ENCODE results near the gene P2RY14. TPM values are rescaled to one million over a fixed set of nuclear protein-coding genes. Genes with fewer than 3 reads are reported as not detected.

P2RY14 gene
- total RNA-seq, result 1 to 10 TPM; 1.8 to 9.5 (median 2.5) TPM

GRCh38 chr3:151278230-151278629 lies at the start of gene P2RY14:
TSS of gene P2RY14 (minus strand) at chr3:151278542. CDS start at chr3:151214316, 64,226 bp downstream.
- whole genome bisulfite sequencing, 2 donors, result 55 to 62% methylated on average over 4 of the region's 4 CpGs
- no peak within 1 kb of the TSS for H3K27ac ChIP-seq
- intact Hi-C loops (cut with DNase I), result no loop called here
- DNase-seq, result no peak
- TF ChIP-seq, protein P1, sequence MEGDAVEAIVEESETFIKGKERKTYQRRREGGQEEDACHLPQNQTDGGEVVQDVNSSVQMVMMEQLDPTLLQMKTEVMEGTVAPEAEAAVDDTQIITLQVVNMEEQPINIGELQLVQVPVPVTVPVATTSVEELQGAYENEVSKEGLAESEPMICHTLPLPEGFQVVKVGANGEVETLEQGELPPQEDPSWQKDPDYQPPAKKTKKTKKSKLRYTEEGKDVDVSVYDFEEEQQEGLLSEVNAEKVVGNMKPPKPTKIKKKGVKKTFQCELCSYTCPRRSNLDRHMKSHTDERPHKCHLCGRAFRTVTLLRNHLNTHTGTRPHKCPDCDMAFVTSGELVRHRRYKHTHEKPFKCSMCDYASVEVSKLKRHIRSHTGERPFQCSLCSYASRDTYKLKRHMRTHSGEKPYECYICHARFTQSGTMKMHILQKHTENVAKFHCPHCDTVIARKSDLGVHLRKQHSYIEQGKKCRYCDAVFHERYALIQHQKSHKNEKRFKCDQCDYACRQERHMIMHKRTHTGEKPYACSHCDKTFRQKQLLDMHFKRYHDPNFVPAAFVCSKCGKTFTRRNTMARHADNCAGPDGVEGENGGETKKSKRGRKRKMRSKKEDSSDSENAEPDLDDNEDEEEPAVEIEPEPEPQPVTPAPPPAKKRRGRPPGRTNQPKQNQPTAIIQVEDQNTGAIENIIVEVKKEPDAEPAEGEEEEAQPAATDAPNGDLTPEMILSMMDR (IDR thresholded peaks at IDR 0.05), result no peak
- TF ChIP-seq POLR2A (IDR thresholded peaks at IDR 0.05), result no peak
- H3K36me3 ChIP-seq, result no peaks in the 10 kb centered on the region
- H3K27me3 ChIP-seq, result no peaks in the 10 kb centered on the region
- H3K9me3 ChIP-seq, result no peaks in the 10 kb centered on the region
- H3K4me1 ChIP-seq, result no peaks in the 10 kb centered on the region
- no peak within 1 kb of the TSS for H3K4me3 ChIP-seq (replicated peaks in 1 of 3)

- Histone ChIP-seq H3K27ac (no peak overlapping the region), H3K36me3 (no peaks in the 10 kb centered on the region), H3K4me3 (replicated peaks in 1 of 3) (no peak overlapping the region), H3K27me3 (no peaks in the 10 kb centered on the region), H3K9me3 (no peaks in the 10 kb centered on the region), H3K4me1 (no peaks in the 10 kb centered on the region)
- intact Hi-C loops (cut with DNase I), result no loop called here
- DNase-seq, result no peak
- 15 to 22% methylated on average over 3 of the region's 3 CpGs for WGBS, 2 donors
- TF ChIP-seq, protein P1 (IDR thresholded peaks at IDR 0.05), result peak in 4 of 6 experiments; percentile 31 to 63 (median 60)
- TF ChIP-seq POLR2A (IDR thresholded peaks at IDR 0.05), result no peak
These were observed 49.3 kb upstream of the P2RY14 start for GRCh38 chr3:151327571-151328198.

GRCh38 chr3:151322511-151322910 lies 44.2 kb upstream of the P2RY14 start:
- H3K27ac ChIP-seq, result no peak overlapping the region
- H3K9me3 ChIP-seq, result no peaks in the 10 kb centered on the region
- H3K36me3 ChIP-seq, result no peaks in the 10 kb centered on the region
- no peak for DNase-seq
- intact Hi-C loops (cut with DNase I), result no loop called here
- WGBS, 2 donors, result 92 to 94% methylated on average over 1 of the region's 1 CpG
- TF ChIP-seq, protein P1 (IDR thresholded peaks at IDR 0.05), result no peak
- TF ChIP-seq POLR2A (IDR thresholded peaks at IDR 0.05), result no peak
- H3K4me1 ChIP-seq, result no peaks in the 10 kb centered on the region
- H3K27me3 ChIP-seq, result no peaks in the 10 kb centered on the region
- H3K4me3 ChIP-seq (replicated peaks in 1 of 3), result no peak overlapping the region

- no peak for TF ChIP-seq POLR2A (IDR thresholded peaks at IDR 0.05)
- TF ChIP-seq, protein P1 (IDR thresholded peaks at IDR 0.05), result no peak
- Histone ChIP-seq H3K4me3 (replicated peaks in 1 of 3) (no peak overlapping the region), H3K36me3 (no peaks in the 10 kb centered on the region), H3K27me3 (no peaks in the 10 kb centered on the region), H3K9me3 (no peaks in the 10 kb centered on the region), H3K27ac (no peak overlapping the region), H3K4me1 (no peaks in the 10 kb centered on the region)
- DNase-seq, result no peak
- intact Hi-C loops (cut with DNase I), result no loop called here
- WGBS, 2 donors, result 84 to 85% methylated on average over 1 of the region's 1 CpG
These were observed 43.2 kb upstream of the P2RY14 start for GRCh38 chr3:151321526-151321925.

- TF ChIP-seq, protein P1 (IDR thresholded peaks at IDR 0.05), result no peak
- TF ChIP-seq POLR2A (IDR thresholded peaks at IDR 0.05), result no peak
- no peaks in the 10 kb centered on the region for H3K27me3 ChIP-seq
- WGBS, 2 donors, result 85 to 87% methylated on average over 2 of the region's 2 CpGs
- intact Hi-C loops (cut with DNase I), result no loop called here
- no peaks in the 10 kb centered on the region for H3K36me3 ChIP-seq
- H3K4me1 ChIP-seq, result no peaks in the 10 kb centered on the region
- H3K4me3 ChIP-seq (replicated peaks in 1 of 3), result no peak overlapping the region
- H3K9me3 ChIP-seq, result no peaks in the 10 kb centered on the region
- no peak for DNase-seq
- H3K27ac ChIP-seq, result no peak overlapping the region
These were observed 41.8 kb upstream of the P2RY14 start for GRCh38 chr3:151320131-151320530.
